Activated gamma-delta T cell treated with Interleukin-2 at 50 U/mL for 16 hours (primary cell): ENCODE data around the gene WDR53.
A peak's percentile ranks its signal among the peaks of the same experiment; 100 is the strongest.
"Not testable (repeated sequence)": the region's sequence is repeated elsewhere in the genome, so short reads cannot be mapped to it uniquely, and the experiment has no call there.

Experiments
- DNase-seq: peaks from one replicate; pipeline ENCODE4 v3.0.0-alpha.2; 2020

The WDR53 gene

GRCh38 chr3:196557236-196557635 is 11.1 kb downstream of the WDR53 start:
- DNase-seq: no peak

DNA sequence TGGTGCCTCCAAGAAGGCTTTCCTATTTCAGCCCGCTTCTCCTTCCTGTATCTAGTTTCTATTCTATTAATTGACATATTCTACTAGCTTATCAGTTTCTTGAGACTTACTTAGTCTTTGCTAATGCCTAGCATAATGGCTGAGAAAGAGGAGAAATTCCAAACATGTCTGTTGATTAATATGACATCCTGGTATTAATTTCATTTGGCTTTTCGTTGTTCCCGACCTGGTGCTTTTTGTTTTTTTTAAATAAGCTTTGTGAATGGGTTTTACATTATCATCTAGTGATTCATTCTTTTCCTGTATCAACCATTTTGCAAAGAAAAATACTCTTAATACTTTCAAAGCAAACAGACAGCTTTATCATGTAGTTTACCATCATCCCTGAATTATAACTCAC is 13.1 kb downstream of the WDR53 start:
- no peak for DNase-seq

DNA sequence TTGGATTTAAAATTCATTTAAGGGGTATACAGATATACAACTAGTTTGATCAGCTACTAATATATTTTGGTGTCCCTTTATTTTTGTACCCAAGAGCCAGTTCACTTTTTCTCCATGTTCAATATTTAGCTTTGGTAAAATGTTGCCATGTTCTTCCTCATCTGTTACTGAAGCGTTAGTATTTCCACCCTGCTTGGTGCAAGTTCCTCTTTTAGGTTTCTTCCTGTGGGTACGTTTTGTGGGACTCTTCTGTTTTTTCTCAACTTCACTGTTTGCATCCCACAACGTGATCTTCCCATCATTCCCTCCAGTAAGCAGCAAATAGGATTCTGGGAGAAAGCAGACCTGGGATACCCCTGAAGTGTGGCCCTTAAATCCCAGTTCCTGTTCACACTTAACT is 14.1 kb downstream of the WDR53 start:
- DNase-seq: no peak

DNA sequence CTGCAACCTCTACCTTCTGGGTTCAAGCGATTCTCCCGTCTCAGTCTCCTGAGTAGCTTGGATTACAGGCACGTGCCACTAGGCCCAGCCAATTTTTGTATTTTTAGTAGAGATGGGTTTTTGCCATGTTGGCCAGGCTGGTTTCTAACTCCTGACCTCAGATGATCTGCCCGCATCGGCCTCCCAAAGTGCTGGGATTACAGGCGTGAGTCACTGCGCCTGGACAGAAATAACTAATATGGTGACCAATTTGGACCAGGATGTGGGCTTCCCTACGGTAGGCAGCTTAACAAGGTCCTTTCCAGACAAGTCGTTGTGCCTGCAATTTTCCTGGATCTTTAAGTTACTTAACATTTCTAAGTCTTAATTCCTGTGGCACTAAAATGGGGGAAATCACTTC is 14.8 kb downstream of the WDR53 start:
- no peak for DNase-seq

DNA sequence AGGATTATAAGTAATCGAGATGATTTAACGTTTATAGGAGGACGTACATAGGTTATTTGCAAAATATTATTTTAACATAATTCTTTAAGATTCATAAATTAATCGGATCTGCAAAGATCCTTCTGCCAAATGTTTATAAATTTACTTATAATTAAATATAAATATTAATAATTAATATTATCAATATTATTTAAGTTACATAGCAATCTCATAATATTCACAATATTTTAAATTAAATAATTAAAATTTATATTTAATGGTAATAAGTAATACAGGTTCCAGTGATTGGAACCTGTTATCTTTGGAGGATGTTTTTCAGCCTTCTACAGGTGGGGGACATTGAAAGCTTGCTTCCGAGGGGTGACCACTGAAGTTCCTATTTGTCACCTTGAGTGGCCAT is 16.1 kb downstream of the WDR53 start:
- DNase-seq: no peak

DNA sequence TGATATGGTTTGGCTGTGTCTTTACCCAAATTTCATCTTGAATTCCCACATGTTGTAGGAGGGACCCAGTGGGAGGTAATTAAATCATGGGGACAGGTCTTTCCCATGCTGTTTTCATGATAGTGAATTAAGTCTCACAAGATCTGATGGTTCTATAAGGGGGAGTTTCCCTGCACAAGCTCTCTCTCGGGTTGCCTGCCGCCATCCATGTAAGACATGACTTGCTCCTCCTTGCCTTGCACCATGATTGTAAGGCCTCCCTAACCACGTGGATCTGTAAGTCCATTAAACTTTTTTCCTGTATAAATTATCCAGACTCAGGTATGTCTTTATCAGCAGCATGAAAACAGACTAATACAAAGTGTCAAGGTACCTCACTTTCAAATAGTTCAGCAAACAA is 18.2 kb downstream of the WDR53 start:
- DNase-seq: not testable (repeated sequence)

- not testable (repeated sequence) for DNase-seq
Measured at GRCh38 chr3:196549312-196549711, 19.0 kb downstream of the WDR53 start.

GRCh38 chr3:196547067-196547466 is 21.3 kb downstream of the WDR53 start:
- DNase-seq: no peak

GRCh38 chr3:196546537-196546936 is 21.8 kb downstream of the WDR53 start:
- no peak for DNase-seq

- no peak for DNase-seq
Measured at GRCh38 chr3:196544491-196544992, 23.8 kb downstream of the WDR53 start.

DNA sequence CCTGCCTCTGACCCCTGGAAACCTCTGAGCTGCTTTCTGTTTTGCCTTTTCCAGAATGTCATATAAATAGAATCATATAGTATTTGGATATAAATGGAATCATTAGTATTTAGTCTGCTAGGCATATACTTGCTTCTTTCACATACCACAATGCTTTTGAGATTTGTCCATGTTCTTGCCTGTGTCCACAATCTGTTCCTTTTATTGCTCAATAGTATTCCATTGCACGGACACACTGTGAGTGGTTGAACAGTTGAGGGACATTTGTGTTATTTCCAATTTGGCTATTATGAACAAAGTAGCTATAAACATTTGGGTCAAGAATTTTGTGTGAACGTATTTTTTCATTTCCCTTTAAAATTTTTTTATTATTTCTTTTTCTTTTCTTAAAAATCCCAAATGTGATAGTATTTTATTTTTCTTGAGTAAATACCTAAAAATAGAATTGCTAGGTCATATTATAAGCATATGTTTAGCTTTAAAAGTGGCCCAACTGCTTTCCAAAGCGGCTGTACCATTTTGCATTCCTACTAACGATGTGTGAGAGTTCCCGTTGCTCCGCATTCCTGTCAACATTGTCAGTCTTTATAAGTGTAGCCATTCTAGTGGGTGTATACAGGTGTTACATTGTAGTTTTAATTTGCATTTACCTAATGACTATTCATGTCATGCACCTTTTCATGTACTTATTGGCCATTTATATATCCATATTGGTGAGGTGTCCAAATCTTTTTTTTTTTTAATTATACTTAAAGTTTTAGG is 26.5 kb downstream of the WDR53 start:
- no peak for DNase-seq

GRCh38 chr3:196537319-196537984 is 30.9 kb downstream of the WDR53 start:
- peak; percentile 63 for DNase-seq

GRCh38 chr3:196533260-196533681 is 35.1 kb downstream of the WDR53 start:
- no peak for DNase-seq

- no peak for DNase-seq
Measured at GRCh38 chr3:196531418-196531817, 36.9 kb downstream of the WDR53 start.

DNA sequence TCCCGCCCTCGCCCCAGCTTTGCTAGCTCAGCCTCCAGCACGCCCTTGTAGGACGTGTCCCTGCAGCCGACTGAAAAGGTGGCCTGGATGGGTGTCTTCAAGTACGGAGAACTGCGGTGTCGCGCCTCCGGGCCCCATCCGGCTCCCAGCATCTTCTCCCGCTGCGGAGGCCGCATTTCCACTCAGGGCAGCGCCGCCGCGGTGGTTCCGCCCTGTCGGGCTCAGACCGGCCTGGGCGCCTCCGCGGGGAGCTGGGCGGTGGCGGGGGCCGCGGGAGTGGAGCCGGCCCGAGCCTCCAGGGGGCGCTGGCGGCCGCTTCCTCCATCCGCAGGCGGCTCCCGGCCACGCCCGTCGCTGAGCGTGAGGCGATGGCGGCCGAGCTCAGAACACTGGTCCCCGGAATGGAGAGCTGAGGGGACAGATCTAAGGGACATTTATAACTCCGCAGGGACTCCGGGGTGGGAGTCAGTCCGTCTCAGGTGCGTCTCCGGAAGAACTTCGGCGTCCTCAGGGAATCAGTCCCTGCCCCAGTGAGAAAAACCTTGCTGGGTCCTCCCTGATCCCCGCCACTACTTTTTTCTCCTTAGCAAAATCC is 39.6 kb downstream of the WDR53 start:
- peak; percentile 73 for DNase-seq

DNA sequence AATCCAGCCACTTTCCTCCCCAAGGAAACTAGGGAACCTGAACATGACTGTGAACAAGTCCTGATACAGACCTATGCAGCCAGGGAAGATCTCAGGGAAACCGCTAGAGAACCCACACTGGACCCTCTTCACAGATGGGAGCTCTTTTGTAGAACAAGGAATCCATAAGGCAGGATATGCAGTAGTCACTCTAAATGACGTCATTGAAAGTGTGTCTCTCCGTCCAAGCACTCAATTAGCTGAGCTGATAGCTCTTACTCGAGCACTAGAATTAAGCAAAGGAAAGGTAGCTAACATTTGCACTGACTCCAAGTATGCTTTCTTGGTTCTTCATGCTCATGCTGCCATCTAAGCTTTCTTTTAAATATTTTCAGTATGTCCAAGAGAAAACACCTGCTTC is 43.2 kb downstream of the WDR53 start:
- no peak for DNase-seq

DNA sequence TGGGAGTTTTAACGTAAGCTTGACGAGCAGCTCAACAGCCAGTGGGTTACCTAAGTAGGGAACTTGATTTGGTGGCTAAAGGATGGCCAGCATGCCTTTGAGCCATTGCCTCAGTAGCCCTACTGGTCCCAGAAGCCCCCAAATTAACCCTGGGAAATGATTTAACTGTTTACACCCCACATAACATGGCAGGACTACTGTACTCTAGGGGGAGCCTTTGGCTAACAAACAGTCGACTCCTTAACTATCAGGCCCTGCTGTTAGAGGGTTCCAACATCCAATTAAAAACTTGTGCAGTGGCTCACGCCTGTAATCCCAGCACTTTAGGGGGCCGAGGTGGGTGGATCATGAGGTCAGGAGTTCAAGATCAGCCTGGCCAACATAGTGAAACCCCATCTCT is 43.8 kb downstream of the WDR53 start:
- no peak for DNase-seq

DNA sequence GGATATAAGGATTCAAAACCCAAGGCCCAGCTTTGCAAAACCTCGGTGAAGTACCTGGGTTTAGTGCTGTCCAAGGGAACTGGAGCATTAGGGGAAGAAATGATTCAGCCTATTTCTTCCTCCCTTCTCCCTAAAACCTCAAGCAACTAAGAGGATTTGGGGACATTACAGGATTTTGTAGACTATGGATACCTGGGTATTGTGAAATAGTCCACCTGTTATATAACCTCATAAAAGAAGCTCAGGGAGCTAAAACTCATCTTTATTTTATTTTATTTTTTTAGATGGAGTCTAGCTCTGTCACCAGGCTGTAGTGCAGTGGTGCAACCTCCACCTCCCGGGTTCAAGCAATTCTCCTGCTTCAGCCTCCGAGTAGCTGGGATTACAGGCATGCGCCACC is 44.5 kb downstream of the WDR53 start:
- no peak for DNase-seq

DNA sequence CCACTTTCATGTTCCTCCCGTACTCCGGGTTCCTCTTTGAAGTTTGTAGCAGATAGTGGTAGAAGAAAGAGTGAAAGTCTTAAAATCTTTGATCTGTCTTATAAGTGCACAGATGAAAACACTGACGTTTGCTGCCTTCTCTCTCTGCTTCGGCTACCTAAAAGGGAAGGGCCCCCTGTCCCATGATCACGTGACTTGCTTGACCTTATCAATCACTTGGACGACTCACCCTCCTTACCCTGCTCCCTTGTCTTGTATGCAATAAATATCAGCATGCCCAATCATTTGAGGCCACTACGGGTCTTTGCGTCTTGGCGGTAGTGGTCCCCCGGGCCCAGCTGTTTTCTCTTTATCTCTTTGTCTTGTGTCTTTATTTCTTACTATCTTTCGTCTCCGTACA is 47.1 kb downstream of the WDR53 start:
- DNase-seq: not testable (repeated sequence)

DNA sequence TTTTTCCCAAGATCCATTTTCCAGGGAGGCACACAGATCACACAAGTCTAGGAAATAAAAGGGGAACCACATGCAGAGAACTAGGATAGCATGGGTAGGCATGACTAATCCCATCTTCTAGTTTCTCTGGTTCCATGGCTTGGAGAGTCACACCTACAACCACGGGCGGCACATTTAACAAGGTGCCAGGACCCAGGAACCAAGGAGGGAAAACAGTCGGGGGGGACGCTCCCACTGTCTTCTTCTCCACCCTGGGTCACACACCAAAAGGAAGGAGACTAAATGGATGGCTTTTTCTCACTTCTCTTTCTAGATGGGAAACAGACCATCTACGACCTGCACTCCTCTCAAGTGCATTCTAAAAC is 48.7 kb downstream of the WDR53 start:
- DNase-seq: no peak

- DNase-seq: peak; percentile 54
Measured at GRCh38 chr3:196518966-196519717, 49.2 kb downstream of the WDR53 start.

- DNase-seq: no peak
Measured at GRCh38 chr3:196517919-196518318, 50.4 kb downstream of the WDR53 start.

DNA sequence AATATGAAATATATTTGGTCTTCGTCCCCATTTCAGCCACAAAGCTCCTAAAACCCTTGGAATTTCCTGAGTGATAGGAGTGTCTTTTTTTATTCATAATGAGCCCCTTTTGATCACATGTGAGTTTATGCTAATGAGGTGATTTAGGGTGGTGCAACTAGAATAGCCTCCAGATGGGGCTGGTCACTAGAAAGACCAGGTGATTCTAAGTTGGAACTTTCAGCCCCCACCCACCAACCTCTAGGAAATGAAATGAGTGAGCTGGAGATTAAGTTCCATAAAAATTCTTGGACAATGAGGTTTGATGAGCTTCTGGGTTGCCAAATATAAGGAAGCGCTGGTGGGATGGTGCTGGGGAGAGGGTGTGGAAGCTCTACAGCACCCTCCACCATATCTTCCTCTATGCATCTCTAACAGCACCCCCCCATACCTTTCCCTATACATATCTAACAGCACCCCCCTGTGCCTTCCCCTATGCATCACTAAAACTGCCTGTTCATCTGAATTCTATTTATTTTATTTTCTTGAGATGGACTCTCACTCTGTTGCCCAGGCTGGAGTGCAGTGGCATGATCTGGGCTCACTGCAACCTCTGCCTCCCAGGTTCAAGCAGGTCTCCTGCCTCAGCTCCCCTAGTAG is 51.1 kb downstream of the WDR53 start:
- DNase-seq: no peak
